B cell (primary cell): ENCODE data around the gene LRCH3.

Experiments
- EZH2 ChIP-seq: IDR thresholded peaks from 2 replicates; pipeline ENCODE4 v1.6.1; 2012; ENCODE audit warnings: borderline replicate concordance, low read depth, mild to moderate bottlenecking, moderate library complexity, low read length; ENCODE audit not compliant: insufficient read depth, poor library complexity, severe bottlenecking
- TF ChIP-seq, protein P1 (sequence below): fragments of 200-600 bp; IDR thresholded peaks from one replicate; pipeline ENCODE4 v1.8.0; 2022; ENCODE audit warnings: antibody characterized with exemption, mild to moderate bottlenecking

GRCh38 chr3:197835509-197835908 lies 44.5 kb downstream of the LRCH3 start:
- TF ChIP-seq, protein P1, sequence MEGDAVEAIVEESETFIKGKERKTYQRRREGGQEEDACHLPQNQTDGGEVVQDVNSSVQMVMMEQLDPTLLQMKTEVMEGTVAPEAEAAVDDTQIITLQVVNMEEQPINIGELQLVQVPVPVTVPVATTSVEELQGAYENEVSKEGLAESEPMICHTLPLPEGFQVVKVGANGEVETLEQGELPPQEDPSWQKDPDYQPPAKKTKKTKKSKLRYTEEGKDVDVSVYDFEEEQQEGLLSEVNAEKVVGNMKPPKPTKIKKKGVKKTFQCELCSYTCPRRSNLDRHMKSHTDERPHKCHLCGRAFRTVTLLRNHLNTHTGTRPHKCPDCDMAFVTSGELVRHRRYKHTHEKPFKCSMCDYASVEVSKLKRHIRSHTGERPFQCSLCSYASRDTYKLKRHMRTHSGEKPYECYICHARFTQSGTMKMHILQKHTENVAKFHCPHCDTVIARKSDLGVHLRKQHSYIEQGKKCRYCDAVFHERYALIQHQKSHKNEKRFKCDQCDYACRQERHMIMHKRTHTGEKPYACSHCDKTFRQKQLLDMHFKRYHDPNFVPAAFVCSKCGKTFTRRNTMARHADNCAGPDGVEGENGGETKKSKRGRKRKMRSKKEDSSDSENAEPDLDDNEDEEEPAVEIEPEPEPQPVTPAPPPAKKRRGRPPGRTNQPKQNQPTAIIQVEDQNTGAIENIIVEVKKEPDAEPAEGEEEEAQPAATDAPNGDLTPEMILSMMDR = no peak
- no peak for TF ChIP-seq EZH2
